Osteoblast (primary cell): ENCODE measurements around the gene EFNB1. TPM values are rescaled to one million over a fixed set of nuclear protein-coding genes. Genes with fewer than 3 reads are reported as not detected.
A peak's percentile ranks its signal among the peaks of the same experiment; 100 is the strongest.
"Not testable (repeated sequence)": the region's sequence is repeated elsewhere in the genome, so short reads cannot be mapped to it uniquely, and the experiment has no call there.

Experiments used
- DNase-seq: peaks from one replicate; pipeline ENCODE4 v3.0.0; 2011; ENCODE audit warnings: low spot score, mixed read lengths; ENCODE audit not compliant: insufficient read length; ENCODE audit errors: missing footprints
- H2AFZ ChIP-seq: 2 replicates; pipeline ENCODE4 v1.6.0; 2011; ENCODE audit warnings: mild to moderate bottlenecking, low read length
- H3K27ac ChIP-seq: 2 replicates; pipeline ENCODE4 v1.5.1; 2011; ENCODE audit warnings: mild to moderate bottlenecking, low read depth, low read length, moderate library complexity
- H3K27me3 ChIP-seq: 2 replicates; pipeline ENCODE4 v1.6.0; 2012; ENCODE audit warnings: mild to moderate bottlenecking, control low read depth, inconsistent platforms, low read length, moderate library complexity; ENCODE audit not compliant: insufficient read depth
- H3K36me3 ChIP-seq: 2 replicates; pipeline ENCODE4 v1.5.1; 2011; ENCODE audit warnings: mild to moderate bottlenecking, low read length, control low read depth, moderate library complexity; ENCODE audit not compliant: insufficient read depth
- H3K4me1 ChIP-seq: 2 replicates; pipeline ENCODE4 v1.5.1; 2011; ENCODE audit warnings: mild to moderate bottlenecking, low read length, control low read depth, moderate library complexity; ENCODE audit not compliant: insufficient read depth
- H3K4me2 ChIP-seq: 2 replicates; pipeline ENCODE4 v1.6.0; 2011; ENCODE audit warnings: mild to moderate bottlenecking, low read length; ENCODE audit not compliant: insufficient read depth
- H3K4me3 ChIP-seq: fragments of 200-600 bp; sonication (generic); 3 replicates; pipeline ENCODE4 v1.5.1; 2012; ENCODE audit warnings: mild to moderate bottlenecking, low read length, inconsistent platforms; ENCODE audit not compliant: insufficient read depth
- H3K79me2 ChIP-seq: 2 replicates; pipeline ENCODE4 v1.6.0; 2012; ENCODE audit warnings: mild to moderate bottlenecking, low read length, control low read depth, inconsistent platforms; ENCODE audit not compliant: insufficient read depth
- H3K9me3 ChIP-seq: 2 replicates; pipeline ENCODE4 v1.5.1; 2011; ENCODE audit warnings: low read depth, low read length, control low read depth
- H4K20me1 ChIP-seq: 2 replicates; pipeline ENCODE4 v1.6.0; 2012; ENCODE audit warnings: mild to moderate bottlenecking, low read length, control low read depth; ENCODE audit not compliant: insufficient read depth
- CTCF ChIP-seq: IDR thresholded peaks from 2 replicates; pipeline ENCODE4 v1.5.1; 2011; ENCODE audit warnings: mild to moderate bottlenecking, low read depth, low read length, moderate library complexity; ENCODE audit errors: extremely low read depth
- total RNA-seq: library from RNA; depleted of rRNA; stranded (reverse); fragments of >200 nt; gene quantifications from 2 replicates; pipeline ENCODE4 v1.2.3, GENCODE V29; 2012

The EFNB1 gene
- total RNA-seq, 1 donor: 34.7 TPM

GRCh38 chrX:68792083-68792482 lies 36.7 kb upstream of the EFNB1 start:
- no peak overlapping the region for H3K27ac ChIP-seq
- H3K36me3 ChIP-seq: no peaks in the 10 kb centered on the region
- peaks cover 48% of the 10 kb centered on the region for H3K27me3 ChIP-seq
- H3K4me1 ChIP-seq: no peaks in the 10 kb centered on the region
- H3K9me3 ChIP-seq: peaks cover 2% of the 10 kb centered on the region
- no peak overlapping the region for H3K4me3 ChIP-seq
- TF ChIP-seq CTCF: no peak
- H4K20me1 ChIP-seq: no peaks in the 10 kb centered on the region
- no peak overlapping the region for H3K4me2 ChIP-seq
- no peak for DNase-seq
- no peak overlapping the region for H2AFZ ChIP-seq
- no peaks in the 10 kb centered on the region for H3K79me2 ChIP-seq

DNA sequence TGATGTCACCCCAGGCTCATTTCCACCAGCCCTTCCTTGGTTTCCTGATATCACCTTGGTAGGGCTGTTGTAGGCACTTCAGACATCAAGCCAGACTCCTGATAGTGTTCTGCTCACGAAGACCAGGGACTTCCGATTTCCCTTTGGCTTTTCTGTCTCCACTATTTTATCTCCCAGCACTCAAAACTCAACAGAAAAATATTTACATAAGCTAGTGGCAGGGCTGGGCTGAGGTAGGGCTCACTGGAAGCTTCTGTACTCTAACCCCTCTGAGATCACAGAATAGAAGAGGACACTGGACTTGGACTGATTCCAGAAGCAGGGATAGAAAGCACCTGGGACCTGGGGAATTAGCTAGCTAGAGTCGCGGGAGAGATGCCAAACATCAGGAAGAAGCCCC lies 34.4 kb upstream of the EFNB1 start:
- Histone ChIP-seq H3K79me2 (no peaks in the 10 kb centered on the region), H3K9me3 (peaks cover 3% of the 10 kb centered on the region), H2AFZ (no peak overlapping the region), H3K4me2 (no peak overlapping the region), H3K4me3 (no peak overlapping the region), H4K20me1 (no peaks in the 10 kb centered on the region), H3K27me3 (peaks cover 30% of the 10 kb centered on the region), H3K4me1 (no peaks in the 10 kb centered on the region), H3K27ac (no peak overlapping the region), H3K36me3 (no peaks in the 10 kb centered on the region)
- TF ChIP-seq CTCF: no peak
- DNase-seq: no peak

DNA sequence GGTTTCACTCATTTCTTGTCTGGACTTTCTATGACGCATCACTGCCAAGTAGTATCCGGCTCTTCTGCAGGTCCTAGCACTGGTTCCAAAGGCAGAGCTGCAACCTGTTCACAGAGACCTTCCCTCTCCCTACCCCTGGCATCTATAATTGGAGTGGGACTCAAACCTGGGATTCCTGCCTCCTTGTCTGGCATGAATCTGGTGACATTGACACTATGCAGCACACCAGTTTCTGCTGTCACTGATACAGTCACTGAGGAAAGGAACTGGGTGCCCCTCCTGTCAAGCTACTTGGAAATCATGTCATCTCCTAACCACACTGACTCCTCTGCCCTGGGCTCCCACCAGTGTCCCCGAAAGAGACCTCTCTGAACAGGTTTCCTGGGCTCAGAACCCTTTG lies 33.1 kb upstream of the EFNB1 start:
- Histone ChIP-seq H2AFZ (no peak overlapping the region), H3K4me3 (no peak overlapping the region), H3K4me1 (no peaks in the 10 kb centered on the region), H3K9me3 (peaks cover 5% of the 10 kb centered on the region), H3K79me2 (no peaks in the 10 kb centered on the region), H3K27me3 (peaks cover 21% of the 10 kb centered on the region), H3K4me2 (no peak overlapping the region), H3K27ac (no peak overlapping the region), H3K36me3 (no peaks in the 10 kb centered on the region), H4K20me1 (no peaks in the 10 kb centered on the region)
- no peak for TF ChIP-seq CTCF
- peak; percentile 35 for DNase-seq

DNA sequence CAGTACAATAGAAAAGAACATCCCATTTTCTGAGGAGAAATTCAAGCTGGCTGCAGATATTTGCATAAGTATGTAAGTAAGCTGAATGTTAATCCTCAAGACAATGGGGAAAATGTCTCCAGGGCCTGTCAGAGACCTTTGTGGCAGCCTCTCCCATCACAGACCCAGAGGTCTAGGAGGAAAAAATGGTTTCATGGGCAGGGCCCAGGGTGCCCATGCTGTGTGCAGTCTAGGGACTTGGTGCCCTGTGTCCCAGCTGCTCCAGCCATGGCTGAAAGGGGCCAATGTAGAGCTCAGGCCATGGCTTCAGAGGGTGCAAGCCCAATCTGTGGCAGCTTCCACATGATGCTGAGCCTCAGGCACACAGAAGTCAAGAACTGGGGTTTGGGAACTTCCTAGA lies 30.4 kb upstream of the EFNB1 start:
- not testable (repeated sequence) for H3K79me2 ChIP-seq, H4K20me1 ChIP-seq, H3K27ac ChIP-seq, H3K36me3 ChIP-seq, H3K4me1 ChIP-seq, H3K4me2 ChIP-seq, DNase-seq, H3K4me3 ChIP-seq, H3K9me3 ChIP-seq, H2AFZ ChIP-seq
- H3K27me3 ChIP-seq: peaks cover 20% of the 10 kb centered on the region
